Fibroblast of lung (primary cell): Measurements from ENCODE around the gene DMRTC2. TPM values are rescaled to one million over a fixed set of nuclear protein-coding genes. Genes with fewer than 3 reads are reported as not detected.

Experiments
- DNase-seq, 2 donors: peaks; one replicate each; pipeline versions ENCODE4 v3.0.0 to v3.0.0-alpha.2; 2010; ENCODE audit warnings: low read depth in 2 of 2
- H2AFZ ChIP-seq: 2 replicates; pipeline ENCODE4 v1.5.1; 2012; ENCODE audit warnings: low read length, control low read depth, inconsistent platforms
- H3K27ac ChIP-seq: 2 replicates; pipeline ENCODE4 v1.5.1; 2011; ENCODE audit warnings: low read length, control low read depth; ENCODE audit not compliant: insufficient read depth
- H3K27me3 ChIP-seq: 2 replicates; pipeline ENCODE4 v1.5.1; 2011; ENCODE audit warnings: mild to moderate bottlenecking, low read length; ENCODE audit not compliant: control insufficient read depth, insufficient read depth
- H3K36me3 ChIP-seq: 2 replicates; pipeline ENCODE4 v1.5.1; 2011; ENCODE audit warnings: low read length; ENCODE audit not compliant: control insufficient read depth, insufficient read depth
- H3K4me1 ChIP-seq: 2 replicates; pipeline ENCODE4 v1.5.1; 2011; ENCODE audit warnings: low read length; ENCODE audit not compliant: control insufficient read depth, insufficient read depth; ENCODE audit errors: extremely low read depth
- H3K4me2 ChIP-seq: 2 replicates; pipeline ENCODE4 v1.5.1; 2011; ENCODE audit warnings: low read length, control low read depth; ENCODE audit not compliant: insufficient read depth; ENCODE audit errors: extremely low read depth
- H3K4me3 ChIP-seq, 4 experiments: fragments of 200-600 bp in 1 of 4; sonication (generic) in 1 of 4; replicated peaks in 1 of 4; 2 replicates each; pipeline ENCODE4 v1.5.1; 2011 to 2016; ENCODE audit warnings: low read length in 4 of 4, low read depth in 3 of 4, mild to moderate bottlenecking in 3 of 4, control low read depth in 2 of 4, inconsistent platforms in 1 of 4, mixed read lengths in 1 of 4; ENCODE audit not compliant: insufficient read depth in 1 of 4; ENCODE audit errors: control extremely low read depth in 1 of 4
- H3K79me2 ChIP-seq: 2 replicates; pipeline ENCODE4 v1.5.1; 2012; ENCODE audit warnings: mild to moderate bottlenecking, low read length, inconsistent platforms; ENCODE audit not compliant: control insufficient read depth, insufficient read depth
- H3K9ac ChIP-seq: 2 replicates; pipeline ENCODE4 v1.5.1; 2011; ENCODE audit warnings: mild to moderate bottlenecking, low read length, control low read depth; ENCODE audit not compliant: insufficient read depth
- H3K9me3 ChIP-seq: 2 replicates; pipeline ENCODE4 v1.5.1; 2012; ENCODE audit warnings: low read depth, low read length; ENCODE audit not compliant: control insufficient read depth, insufficient read depth
- H4K20me1 ChIP-seq: 2 replicates; pipeline ENCODE4 v1.5.1; 2011; ENCODE audit warnings: low read length; ENCODE audit not compliant: control insufficient read depth, insufficient read depth; ENCODE audit errors: extremely low read depth
- CTCF ChIP-seq, 2 donors: IDR thresholded peaks in 1 of 2; conservative IDR thresholded peaks in 1 of 2; 1 replicate in 1 of 2; 2 replicates in 1 of 2; pipeline ENCODE4 v1.5.1; 2011 to 2012; ENCODE audit warnings: low read length in 2 of 2, control low read depth in 1 of 2, inconsistent platforms in 1 of 2, low read depth in 1 of 2, mild to moderate bottlenecking in 1 of 2
- EZH2 ChIP-seq: IDR thresholded peaks from 2 replicates; pipeline ENCODE4 v1.5.1; 2012; ENCODE audit warnings: low read length, control low read depth, mild to moderate bottlenecking; ENCODE audit errors: missing control alignments
- polyA plus RNA-seq, 2 donors: library from polyadenylated mRNA; depleted of rRNA in 1 of 2; stranded (reverse) in 1 of 2; unstranded in 1 of 2; fragments of >200 nt; gene quantifications; 2 replicates each; pipeline ENCODE4 v1.2.1, GENCODE V29; 2011 to 2012; ENCODE audit warnings: missing spikeins in 1 of 2
- total RNA-seq: library from RNA; depleted of rRNA; stranded (reverse); fragments of >200 nt; gene quantifications from 2 replicates; pipeline ENCODE4 v1.2.1, GENCODE V29; 2014

The DMRTC2 gene
- total and polyA plus RNA-seq, 2 donors (not counting 1 experiment from before 2014, with no cell fraction given) = not detected

DNA sequence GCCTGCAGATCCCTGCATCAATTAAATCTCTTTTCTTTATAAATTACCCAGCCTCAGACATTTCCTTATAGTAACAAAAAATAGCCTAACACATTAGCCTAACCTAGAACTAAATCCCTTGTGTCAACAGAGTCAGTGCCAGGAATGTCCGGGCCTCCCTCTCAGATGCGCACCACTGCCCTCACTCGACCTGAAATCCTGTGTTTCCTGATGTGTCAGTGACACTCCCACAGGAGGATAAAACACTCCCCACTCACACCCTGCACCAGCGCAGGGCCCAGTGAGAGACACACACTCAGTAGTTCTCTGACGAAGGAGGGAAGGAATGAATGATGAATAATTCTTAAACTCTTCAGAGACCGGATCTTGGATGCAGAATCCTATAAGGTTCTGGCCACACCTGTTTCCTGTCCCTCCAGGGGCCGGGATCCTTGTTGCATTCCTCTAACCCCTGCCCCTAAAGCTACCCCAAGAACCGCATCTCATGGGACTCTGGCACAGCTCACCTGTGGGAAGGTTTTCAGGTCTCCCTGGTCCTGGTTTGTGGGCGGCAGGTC is 45.3 kb upstream of the DMRTC2 start:
- no peak overlapping the region for H3K9ac ChIP-seq
- H3K9me3 ChIP-seq = no peaks in the 10 kb centered on the region
- H3K36me3 ChIP-seq = no peaks in the 10 kb centered on the region
- no peak overlapping the region for H3K27ac ChIP-seq
- H2AFZ ChIP-seq = no peak overlapping the region
- no peaks in the 10 kb centered on the region for H3K27me3 ChIP-seq
- TF ChIP-seq CTCF (conservative IDR thresholded peaks at IDR 0.05 in 1 of 2, IDR thresholded peaks at IDR 0.05 in 1 of 2; ENCODE audit: low read depth in 1 of 2, low read length in 2 of 2) (no peak), EZH2 (no peak)
- no peaks in the 10 kb centered on the region for H3K79me2 ChIP-seq
- no peaks in the 10 kb centered on the region for H4K20me1 ChIP-seq
- no peaks in the 10 kb centered on the region for H3K4me1 ChIP-seq
- H3K4me2 ChIP-seq = no peak overlapping the region
- DNase-seq = no peak
- H3K4me3 ChIP-seq = no peak overlapping the region

DNA sequence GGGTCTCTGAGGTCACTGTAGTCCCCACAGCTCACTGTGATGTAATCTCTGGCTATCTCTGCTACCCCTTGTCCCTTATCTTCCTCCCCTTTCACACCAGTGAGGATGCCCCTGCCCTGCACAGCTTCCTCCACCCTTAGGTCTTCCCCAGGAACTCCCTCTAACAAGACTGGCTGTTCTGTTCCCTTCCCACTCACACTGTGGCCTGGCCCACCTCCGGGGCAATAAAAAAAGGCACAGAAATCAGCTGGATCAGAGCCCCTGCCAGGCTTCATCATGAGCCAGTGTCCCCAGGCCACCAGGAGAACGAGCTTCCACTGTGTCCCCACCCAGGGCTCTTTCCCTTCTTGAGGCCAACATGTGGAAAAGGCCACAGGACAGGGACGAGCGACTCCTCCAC is 43.8 kb upstream of the DMRTC2 start:
- Histone ChIP-seq H3K4me3 (no peak overlapping the region), H4K20me1 (no peaks in the 10 kb centered on the region), H3K27me3 (no peaks in the 10 kb centered on the region), H3K4me1 (no peaks in the 10 kb centered on the region), H3K79me2 (no peaks in the 10 kb centered on the region), H3K9ac (no peak overlapping the region), H3K27ac (no peak overlapping the region), H3K36me3 (no peaks in the 10 kb centered on the region), H2AFZ (no peak overlapping the region), H3K4me2 (no peak overlapping the region), H3K9me3 (no peaks in the 10 kb centered on the region)
- TF ChIP-seq EZH2 (no peak), CTCF (conservative IDR thresholded peaks at IDR 0.05 in 1 of 2, IDR thresholded peaks at IDR 0.05 in 1 of 2; ENCODE audit: low read depth in 1 of 2, low read length in 2 of 2) (no peak)
- no peak for DNase-seq

DNA sequence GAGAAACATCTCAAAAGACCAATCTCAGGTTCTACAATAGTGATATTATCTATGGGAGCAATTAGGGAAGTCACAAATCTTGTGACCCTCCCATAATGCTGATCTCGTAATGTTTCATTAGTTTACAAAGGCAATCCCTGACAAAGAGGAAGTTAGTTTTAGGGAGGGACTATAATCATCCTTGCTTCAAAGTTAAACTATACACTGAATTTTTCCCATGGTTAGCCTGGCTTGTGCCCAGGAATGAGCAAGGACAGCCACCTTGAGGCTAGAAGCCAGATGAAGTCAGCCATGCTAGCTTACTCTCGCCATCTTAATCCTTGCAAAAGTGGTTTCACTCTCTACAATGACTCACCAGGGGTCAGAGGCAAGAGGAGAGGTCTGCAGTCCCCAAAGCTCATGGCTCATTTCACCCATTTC is 43.0 kb upstream of the DMRTC2 start:
- H4K20me1 ChIP-seq = no peaks in the 10 kb centered on the region
- H3K36me3 ChIP-seq = no peaks in the 10 kb centered on the region
- no peaks in the 10 kb centered on the region for H3K79me2 ChIP-seq
- H3K27ac ChIP-seq = no peak overlapping the region
- no peak overlapping the region for H3K9ac ChIP-seq
- H3K27me3 ChIP-seq = no peaks in the 10 kb centered on the region
- no peak for TF ChIP-seq EZH2
- TF ChIP-seq CTCF (conservative IDR thresholded peaks at IDR 0.05 in 1 of 2, IDR thresholded peaks at IDR 0.05 in 1 of 2; ENCODE audit: low read depth in 1 of 2, low read length in 2 of 2) = no peak
- no peak overlapping the region for H2AFZ ChIP-seq
- H3K4me1 ChIP-seq = no peaks in the 10 kb centered on the region
- no peak for DNase-seq
- H3K9me3 ChIP-seq = no peaks in the 10 kb centered on the region
- no peak overlapping the region for H3K4me2 ChIP-seq
- no peak overlapping the region for H3K4me3 ChIP-seq
